ENCODE results near the gene SERGEF.

The SERGEF gene

DNA sequence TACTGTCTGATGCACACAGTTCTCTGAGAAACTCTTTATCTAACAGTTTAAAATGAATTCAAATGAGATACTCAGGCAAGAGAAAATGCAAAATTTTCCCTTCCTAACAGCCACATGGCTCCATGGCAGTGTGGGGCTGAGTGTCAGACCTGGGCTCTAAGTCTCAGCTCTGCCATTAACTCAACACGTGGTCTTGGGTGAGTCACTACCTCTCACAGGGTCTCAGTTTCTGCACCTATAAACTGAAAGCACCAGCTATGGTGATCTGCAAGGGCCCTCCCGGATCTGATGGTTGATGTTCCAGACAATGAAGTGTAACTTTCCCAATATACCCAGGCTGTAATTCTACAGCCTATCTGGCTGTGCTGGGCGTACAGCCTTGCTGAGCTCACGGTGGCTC, 207.8 kb downstream of the SERGEF start:
- no peak overlapping the region for H3K4me3 ChIP-seq (ENCODE audit: low read length)
- no peak for TF ChIP-seq ZNF274 (IDR thresholded peaks at IDR 0.05; ENCODE audit: low read depth, low read length)

DNA sequence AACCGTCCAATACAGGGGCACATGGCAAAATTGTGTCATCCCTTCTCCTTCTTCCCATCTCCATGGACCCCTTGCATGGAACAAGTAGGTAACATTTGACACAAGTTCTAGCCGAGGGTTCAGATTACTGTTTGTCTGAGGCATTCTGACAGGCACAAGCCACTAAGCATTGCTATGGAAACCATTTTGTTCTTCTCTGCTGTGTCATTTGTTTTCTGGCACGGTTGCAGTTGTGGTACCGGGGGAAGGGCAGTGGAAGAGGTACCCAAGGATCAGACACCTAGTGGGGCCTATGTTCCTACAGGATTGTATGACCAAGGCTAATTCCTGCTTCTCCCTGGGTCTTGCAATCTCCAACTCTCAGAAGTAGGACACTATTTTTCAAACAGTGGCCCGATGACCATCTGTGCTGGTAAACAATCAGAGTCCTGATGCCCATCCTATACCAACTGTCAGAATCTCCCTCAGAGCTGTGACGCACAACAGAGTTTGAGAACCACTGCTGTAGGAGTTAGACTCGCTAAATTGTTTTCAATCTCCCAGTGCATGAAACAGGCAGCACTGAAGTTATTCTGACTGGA, 209.0 kb downstream of the SERGEF start:
- H3K4me3 ChIP-seq (ENCODE audit: low read length) = no peak overlapping the region
- no peak for TF ChIP-seq ZNF274 (IDR thresholded peaks at IDR 0.05; ENCODE audit: low read depth, low read length)

DNA sequence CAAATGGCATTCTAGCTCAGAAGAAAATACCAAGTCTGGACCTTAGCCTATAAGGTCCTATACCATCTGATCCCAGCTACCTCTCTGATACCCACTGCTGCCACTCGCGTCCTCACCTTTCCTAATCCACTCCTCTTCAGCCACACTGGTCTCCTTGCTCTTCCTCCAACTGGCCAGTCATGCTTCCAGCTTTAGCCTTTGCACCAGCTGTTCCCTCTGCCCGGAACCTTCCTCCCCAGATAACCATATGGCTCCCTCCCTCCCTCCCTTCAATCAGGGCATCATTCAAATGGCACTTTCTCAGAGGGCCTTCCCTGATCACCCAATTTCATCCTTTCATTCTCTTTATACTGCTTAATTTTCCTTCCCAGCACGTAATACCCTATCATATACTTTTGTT, 210.4 kb downstream of the SERGEF start:
- no peak overlapping the region for H3K4me3 ChIP-seq (ENCODE audit: low read length)
- no peak for TF ChIP-seq ZNF274 (IDR thresholded peaks at IDR 0.05; ENCODE audit: low read depth, low read length)

- no peak for TF ChIP-seq ZNF274 (IDR thresholded peaks at IDR 0.05; ENCODE audit: low read depth, low read length)
- H3K4me3 ChIP-seq (ENCODE audit: low read length) = no peak overlapping the region
These were observed 211.7 kb downstream of the SERGEF start for GRCh38 chr11:17801166-17801565.

- H3K4me3 ChIP-seq (ENCODE audit: low read length) = no peak overlapping the region
- TF ChIP-seq ZNF274 (IDR thresholded peaks at IDR 0.05; ENCODE audit: low read depth, low read length) = no peak
These were observed 213.7 kb downstream of the SERGEF start for GRCh38 chr11:17799147-17799546.

GRCh38 chr11:17798716-17799115, 214.1 kb downstream of the SERGEF start:
- H3K4me3 ChIP-seq (ENCODE audit: low read length) = no peak overlapping the region
- no peak for TF ChIP-seq ZNF274 (IDR thresholded peaks at IDR 0.05; ENCODE audit: low read depth, low read length)

- TF ChIP-seq ZNF274 (IDR thresholded peaks at IDR 0.05; ENCODE audit: low read depth, low read length) = no peak
- H3K4me3 ChIP-seq (ENCODE audit: low read length) = no peak overlapping the region
These were observed 214.6 kb downstream of the SERGEF start for GRCh38 chr11:17798253-17798652.

DNA sequence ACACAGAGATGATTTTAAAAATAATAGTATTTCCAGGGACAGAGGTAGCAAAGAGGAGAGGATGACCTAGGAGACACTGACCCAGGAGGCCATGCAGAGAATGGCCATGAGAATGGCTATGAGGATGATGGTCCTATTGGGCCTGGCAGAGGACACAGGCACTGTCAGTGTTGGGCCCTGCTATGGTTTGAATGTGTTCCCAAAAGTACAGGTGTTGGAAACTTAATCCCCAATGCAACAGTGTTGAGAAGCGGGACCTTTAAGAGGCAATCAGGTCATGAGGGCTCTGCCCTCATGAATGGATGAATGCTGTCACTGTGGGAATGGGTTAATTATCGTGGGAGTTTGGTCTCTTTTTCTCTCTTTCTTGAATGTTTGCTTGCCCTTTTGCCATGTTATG, 216.7 kb downstream of the SERGEF start:
- TF ChIP-seq ZNF274 (IDR thresholded peaks at IDR 0.05; ENCODE audit: low read depth, low read length) = no peak
- no peak overlapping the region for H3K4me3 ChIP-seq (ENCODE audit: low read length)

GRCh38 chr11:17794981-17795380, 217.9 kb downstream of the SERGEF start:
- H3K4me3 ChIP-seq (ENCODE audit: low read length) = no peak overlapping the region
- TF ChIP-seq ZNF274 (IDR thresholded peaks at IDR 0.05; ENCODE audit: low read depth, low read length) = no peak

GRCh38 chr11:17793642-17794170, 219.1 kb downstream of the SERGEF start:
- no peak for TF ChIP-seq ZNF274 (IDR thresholded peaks at IDR 0.05; ENCODE audit: low read depth, low read length)
- no peak overlapping the region for H3K4me3 ChIP-seq (ENCODE audit: low read length)

GRCh38 chr11:17792161-17792560, 220.7 kb downstream of the SERGEF start:
- no peak for TF ChIP-seq ZNF274 (IDR thresholded peaks at IDR 0.05; ENCODE audit: low read depth, low read length)
- no peak overlapping the region for H3K4me3 ChIP-seq (ENCODE audit: low read length)

GRCh38 chr11:17791144-17791543, 221.7 kb downstream of the SERGEF start:
- no peak overlapping the region for H3K4me3 ChIP-seq (ENCODE audit: low read length)
- no peak for TF ChIP-seq ZNF274 (IDR thresholded peaks at IDR 0.05; ENCODE audit: low read depth, low read length)

- TF ChIP-seq ZNF274 (IDR thresholded peaks at IDR 0.05; ENCODE audit: low read depth, low read length) = no peak
- H3K4me3 ChIP-seq (ENCODE audit: low read length) = no peak overlapping the region
These were observed 222.4 kb downstream of the SERGEF start for GRCh38 chr11:17790453-17790852.

- no peak for TF ChIP-seq ZNF274 (IDR thresholded peaks at IDR 0.05; ENCODE audit: low read depth, low read length)
- H3K4me3 ChIP-seq (ENCODE audit: low read length) = no peak overlapping the region
These were observed 224.8 kb downstream of the SERGEF start for GRCh38 chr11:17788084-17788483.

DNA sequence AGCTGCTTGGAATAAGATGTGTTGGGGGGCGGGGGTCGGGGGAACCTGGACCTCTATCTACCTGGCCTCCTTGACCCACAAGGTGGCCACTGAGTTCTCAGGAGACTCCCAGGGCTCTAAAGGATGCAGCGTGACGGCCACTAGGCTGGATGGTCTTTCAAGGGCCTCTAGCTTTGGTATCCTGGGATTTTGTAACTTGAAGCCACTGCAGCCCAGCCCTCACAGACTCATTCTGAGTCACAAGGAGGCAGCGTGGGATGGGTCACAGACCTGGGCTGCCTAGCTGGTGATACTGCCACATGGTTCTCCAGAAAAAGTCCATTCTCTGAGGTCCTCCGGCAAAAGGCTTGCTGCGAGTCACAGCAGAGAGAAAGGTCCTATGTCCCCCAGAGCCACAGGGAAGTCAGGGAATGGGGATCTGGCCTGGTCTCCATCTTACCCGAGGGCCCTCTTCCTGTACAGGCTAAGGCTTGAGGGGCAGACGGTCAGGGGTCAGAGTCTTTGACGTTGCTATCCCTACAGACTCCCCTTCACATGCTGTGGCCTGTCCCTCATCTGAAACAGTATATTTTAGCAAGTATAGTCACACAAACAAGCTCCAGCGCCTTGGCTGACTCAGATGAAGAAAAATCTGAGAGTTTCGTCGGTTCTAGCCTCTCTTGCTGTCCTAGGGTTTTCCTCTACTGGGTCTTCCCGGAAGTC, 225.9 kb downstream of the SERGEF start:
- no peak overlapping the region for H3K4me3 ChIP-seq (ENCODE audit: low read length)
- no peak for TF ChIP-seq ZNF274 (IDR thresholded peaks at IDR 0.05; ENCODE audit: low read depth, low read length)
